Coronary artery (tissue), 2 donors: Measurements from ENCODE around the gene THSD7B.

Experiments used
- DNase-seq: peaks from one replicate; pipeline ENCODE4 v3.0.0-alpha.2; 2017; ENCODE audit warnings: low spot score
- H3K27ac ChIP-seq, 2 donors: fragments of 200-600 bp; sonication (generic); one replicate each; pipeline ENCODE4 v1.5.1; 2016 to 2019
- H3K4me3 ChIP-seq: fragments of 200-600 bp; sonication (generic); 2 replicates; pipeline ENCODE4 v1.5.1; 2016; ENCODE audit warnings: mild to moderate bottlenecking, moderate library complexity
- CTCF ChIP-seq: fragments of 200-600 bp; sonication (generic); IDR thresholded peaks from one replicate; pipeline ENCODE4 v1.5.1; 2019; ENCODE audit warnings: antibody characterized with exemption

THSD7B gene

GRCh38 chr2:136894007-136894634 lies 128.8 kb downstream of the THSD7B start:
- H3K4me3 ChIP-seq = no peak overlapping the region
- DNase-seq = no peak
- TF ChIP-seq CTCF = no peak
- no peak overlapping the region for H3K27ac ChIP-seq

GRCh38 chr2:136901732-136902131 lies 136.4 kb downstream of the THSD7B start:
- H3K4me3 ChIP-seq = no peak overlapping the region
- no peak overlapping the region for H3K27ac ChIP-seq
- DNase-seq = no peak
- TF ChIP-seq CTCF = no peak

GRCh38 chr2:136905779-136906178 lies 140.4 kb downstream of the THSD7B start:
- no peak overlapping the region for H3K27ac ChIP-seq
- DNase-seq = no peak
- TF ChIP-seq CTCF = no peak
- H3K4me3 ChIP-seq = no peak overlapping the region

- no peak for DNase-seq
- H3K4me3 ChIP-seq = no peak overlapping the region
- no peak overlapping the region for H3K27ac ChIP-seq
- TF ChIP-seq CTCF = no peak
Observed at GRCh38 chr2:136909777-136910176, 144.4 kb downstream of the THSD7B start.

- no peak for DNase-seq
- no peak for TF ChIP-seq CTCF
- H3K27ac ChIP-seq = no peak overlapping the region
Observed at GRCh38 chr2:136916131-136916530, 150.8 kb downstream of the THSD7B start.

GRCh38 chr2:136917411-136917881 lies 152.1 kb downstream of the THSD7B start:
- TF ChIP-seq CTCF = no peak
- DNase-seq = no peak
- no peak overlapping the region for H3K4me3 ChIP-seq
- H3K27ac ChIP-seq = no peak overlapping the region

More at GRCh38 chr2:136916131-136916530, 150.8 kb downstream of the THSD7B start:
- no peak overlapping the region for H3K4me3 ChIP-seq

- DNase-seq = no peak
- Histone ChIP-seq H3K4me3 (no peak overlapping the region), H3K27ac (no peak overlapping the region)
- TF ChIP-seq CTCF = no peak
Observed at GRCh38 chr2:136919682-136920081, 154.3 kb downstream of the THSD7B start.
